ENCODE results near the gene MYT1.

MYT1 gene

DNA sequence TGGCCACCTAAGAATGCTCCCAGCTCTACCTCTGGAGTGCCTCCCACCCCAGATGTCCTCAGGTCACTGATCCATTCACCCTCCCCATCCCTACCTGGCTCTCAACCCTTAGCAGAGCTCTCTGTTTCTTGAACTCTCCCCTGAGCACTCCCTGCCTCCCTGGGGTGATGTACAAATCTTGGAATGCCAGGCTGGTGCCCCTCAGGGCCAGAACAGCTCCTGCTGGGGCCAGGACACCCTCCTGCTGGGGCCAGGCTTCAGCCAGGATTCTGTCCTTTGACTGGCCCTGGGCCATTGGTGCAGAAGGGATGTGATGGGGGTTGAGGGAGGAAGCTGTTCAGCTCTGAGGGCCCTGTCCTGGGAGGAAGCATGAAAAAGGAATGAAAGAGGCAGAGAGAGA, 30.0 kb downstream of the MYT1 start:
- no peak overlapping the region for H3K4me3 ChIP-seq (ENCODE audit: low read depth, low read length, poor library complexity, severe bottlenecking)
- H3K27me3 ChIP-seq (ENCODE audit: insufficient read depth, low read length) = peaks cover 4% of the 10 kb centered on the region; the same call in 1 of the 2 replicates
- H2AFZ ChIP-seq (ENCODE audit: low read length) = no peak overlapping the region
- no peak overlapping the region for H3K9ac ChIP-seq (ENCODE audit: low read length)
- no peak overlapping the region for H3K4me2 ChIP-seq (ENCODE audit: low read length)
- H3F3A ChIP-seq (ENCODE audit: insufficient read depth, low read length) = no peaks in the 10 kb centered on the region
- no peaks in the 10 kb centered on the region for H3K4me1 ChIP-seq (ENCODE audit: insufficient read depth, low read length, severe bottlenecking)
- no peak overlapping the region for H3K27ac ChIP-seq (ENCODE audit: low read depth, low read length, poor library complexity, severe bottlenecking)
- no peaks in the 10 kb centered on the region for H3K9me3 ChIP-seq (ENCODE audit: low read length)
- no peaks in the 10 kb centered on the region for H3K79me2 ChIP-seq (ENCODE audit: insufficient read depth, low read length)
- no peaks in the 10 kb centered on the region for H3K9me2 ChIP-seq (ENCODE audit: low read depth, low read length)
- H4K20me1 ChIP-seq (ENCODE audit: insufficient read depth, low read length) = no peaks in the 10 kb centered on the region
- TF ChIP-seq CTCF (IDR thresholded peaks at IDR 0.05; ENCODE audit: low read length) (no peak), EZH2 (IDR thresholded peaks at IDR 0.05; ENCODE audit: borderline replicate concordance, low read length) (no peak)
- H3K36me3 ChIP-seq (ENCODE audit: insufficient read depth, low read length) = no peaks in the 10 kb centered on the region

DNA sequence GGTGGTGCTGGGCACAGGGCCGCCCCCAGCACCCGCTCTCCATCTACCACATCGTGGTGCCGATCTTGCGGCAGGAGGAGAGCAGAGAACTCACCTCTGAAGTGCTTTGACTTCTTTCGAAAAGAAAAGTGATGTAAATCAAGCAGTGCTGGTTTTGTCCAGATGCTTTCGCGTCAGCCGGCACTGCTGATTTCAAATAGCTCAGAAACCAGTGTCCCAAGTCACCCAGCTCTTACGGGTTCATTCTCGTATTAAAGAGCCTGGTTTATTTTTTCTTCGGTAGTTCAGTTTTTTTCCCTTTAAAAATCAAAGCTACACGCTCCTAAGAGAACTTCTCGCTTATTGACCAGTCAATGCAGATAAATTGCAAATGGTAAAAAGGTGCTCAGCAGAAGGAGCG, 32.1 kb downstream of the MYT1 start:
- peaks cover 2% of the 10 kb centered on the region; the same call in 1 of the 2 replicates for H3K27me3 ChIP-seq (ENCODE audit: insufficient read depth, low read length)
- H4K20me1 ChIP-seq (ENCODE audit: insufficient read depth, low read length) = no peaks in the 10 kb centered on the region
- H3K4me2 ChIP-seq (ENCODE audit: low read length) = no peak overlapping the region
- H3K27ac ChIP-seq (ENCODE audit: low read depth, low read length, poor library complexity, severe bottlenecking) = no peak overlapping the region
- no peak for TF ChIP-seq CTCF (IDR thresholded peaks at IDR 0.05; ENCODE audit: low read length)
- TF ChIP-seq EZH2 (IDR thresholded peaks at IDR 0.05; ENCODE audit: borderline replicate concordance, low read length) = no peak
- H3F3A ChIP-seq (ENCODE audit: insufficient read depth, low read length) = no peaks in the 10 kb centered on the region
- no peak overlapping the region for H2AFZ ChIP-seq (ENCODE audit: low read length)
- H3K9me3 ChIP-seq (ENCODE audit: low read length) = no peaks in the 10 kb centered on the region
- no peaks in the 10 kb centered on the region for H3K79me2 ChIP-seq (ENCODE audit: insufficient read depth, low read length)
- H3K4me1 ChIP-seq (ENCODE audit: insufficient read depth, low read length, severe bottlenecking) = no peaks in the 10 kb centered on the region
- H3K4me3 ChIP-seq (ENCODE audit: low read depth, low read length, poor library complexity, severe bottlenecking) = no peak overlapping the region
- no peaks in the 10 kb centered on the region for H3K9me2 ChIP-seq (ENCODE audit: low read depth, low read length)
- H3K36me3 ChIP-seq (ENCODE audit: insufficient read depth, low read length) = no peaks in the 10 kb centered on the region
- no peak overlapping the region for H3K9ac ChIP-seq (ENCODE audit: low read length)

- Histone ChIP-seq H3K9ac (ENCODE audit: low read length) (no peak overlapping the region), H4K20me1 (ENCODE audit: insufficient read depth, low read length) (no peaks in the 10 kb centered on the region), H3K36me3 (ENCODE audit: insufficient read depth, low read length) (no peaks in the 10 kb centered on the region), H3K79me2 (ENCODE audit: insufficient read depth, low read length) (no peaks in the 10 kb centered on the region), H3K4me1 (ENCODE audit: insufficient read depth, low read length, severe bottlenecking) (no peaks in the 10 kb centered on the region), H3K9me3 (ENCODE audit: low read length) (no peaks in the 10 kb centered on the region), H3K27me3 (ENCODE audit: insufficient read depth, low read length) (no peaks in the 10 kb centered on the region; the same call in 1 of the 2 replicates), H3K4me2 (ENCODE audit: low read length) (no peak overlapping the region), H3K9me2 (ENCODE audit: low read depth, low read length) (no peaks in the 10 kb centered on the region), H3F3A (ENCODE audit: insufficient read depth, low read length) (no peaks in the 10 kb centered on the region), H2AFZ (ENCODE audit: low read length) (no peak overlapping the region), H3K4me3 (ENCODE audit: low read depth, low read length, poor library complexity, severe bottlenecking) (no peak overlapping the region), H3K27ac (ENCODE audit: low read depth, low read length, poor library complexity, severe bottlenecking) (no peak overlapping the region)
- no peak for TF ChIP-seq EZH2 (IDR thresholded peaks at IDR 0.05; ENCODE audit: borderline replicate concordance, low read length)
- TF ChIP-seq CTCF (IDR thresholded peaks at IDR 0.05; ENCODE audit: low read length) = no peak
Observed at GRCh38 chr20:64196847-64197306, 32.6 kb downstream of the MYT1 start.

Data from OCI-LY1 (cell line).